ENCODE measurements around the gene SLC37A3.

DNA sequence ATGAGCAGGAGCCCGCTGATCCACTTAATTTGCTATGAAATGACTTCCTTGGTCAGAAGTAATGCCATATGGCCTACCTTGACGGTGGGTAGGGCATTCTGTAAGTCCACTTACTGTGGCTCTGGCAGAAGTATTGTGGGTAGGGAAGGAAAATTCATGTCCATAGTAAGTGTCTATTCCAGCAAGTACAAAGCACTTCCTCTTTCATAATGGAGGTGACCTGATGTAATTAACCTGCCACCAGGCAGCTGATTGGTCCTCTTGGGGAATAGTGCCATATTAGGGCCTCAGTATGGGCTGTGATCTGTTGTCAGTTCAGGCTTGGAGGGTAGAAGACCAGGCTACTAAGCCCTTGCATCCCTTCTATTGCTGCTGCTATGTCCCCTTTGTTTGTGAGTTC, 103.9 kb downstream of the SLC37A3 start:
- no peak for TF ChIP-seq POLR2A (IDR thresholded peaks at IDR 0.05)
- TF ChIP-seq, protein P1, sequence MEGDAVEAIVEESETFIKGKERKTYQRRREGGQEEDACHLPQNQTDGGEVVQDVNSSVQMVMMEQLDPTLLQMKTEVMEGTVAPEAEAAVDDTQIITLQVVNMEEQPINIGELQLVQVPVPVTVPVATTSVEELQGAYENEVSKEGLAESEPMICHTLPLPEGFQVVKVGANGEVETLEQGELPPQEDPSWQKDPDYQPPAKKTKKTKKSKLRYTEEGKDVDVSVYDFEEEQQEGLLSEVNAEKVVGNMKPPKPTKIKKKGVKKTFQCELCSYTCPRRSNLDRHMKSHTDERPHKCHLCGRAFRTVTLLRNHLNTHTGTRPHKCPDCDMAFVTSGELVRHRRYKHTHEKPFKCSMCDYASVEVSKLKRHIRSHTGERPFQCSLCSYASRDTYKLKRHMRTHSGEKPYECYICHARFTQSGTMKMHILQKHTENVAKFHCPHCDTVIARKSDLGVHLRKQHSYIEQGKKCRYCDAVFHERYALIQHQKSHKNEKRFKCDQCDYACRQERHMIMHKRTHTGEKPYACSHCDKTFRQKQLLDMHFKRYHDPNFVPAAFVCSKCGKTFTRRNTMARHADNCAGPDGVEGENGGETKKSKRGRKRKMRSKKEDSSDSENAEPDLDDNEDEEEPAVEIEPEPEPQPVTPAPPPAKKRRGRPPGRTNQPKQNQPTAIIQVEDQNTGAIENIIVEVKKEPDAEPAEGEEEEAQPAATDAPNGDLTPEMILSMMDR (IDR thresholded peaks at IDR 0.05) = no peak
